CD4-positive, alpha-beta T cell (primary cell): Measurements from ENCODE around the gene HACD4. TPM values are rescaled to one million over a fixed set of nuclear protein-coding genes. Genes with fewer than 3 reads are reported as not detected.
"Not testable (repeated sequence)": the region's sequence is repeated elsewhere in the genome, so short reads cannot be mapped to it uniquely, and the experiment has no call there.

Source experiments
- ATAC-seq: fragments of 200-7000 bp; cut with Tn5 transposase; one replicate; pipeline ENCODE4 v1.10.0; 2022; ENCODE audit warnings: mild to moderate bottlenecking; ENCODE audit not compliant: poor library complexity
- CTCF ChIA-PET: fragments of 350-600 bp; sonication (Branson Sonifier 250); formaldehyde crosslinking; loops from one replicate; lab custom pipeline; 2021; ENCODE audit warnings: antibody characterized with exemption, inconsistent platforms; lab: Charles Lee
- POLR2A ChIA-PET: fragments of 350-600 bp; sonication (Branson Sonifier 250); formaldehyde crosslinking; loops from one replicate; lab custom pipeline; 2021; ENCODE audit warnings: antibody characterized with exemption, inconsistent platforms; lab: Charles Lee
- DNase-seq, 14 experiments: peaks; one replicate each; pipeline ENCODE4 v3.0.0-alpha.2; 2013 to 2020; ENCODE audit warnings: mixed read lengths in 2 of 14
- H3K27ac ChIP-seq, 2 donors: one replicate each; pipeline versions ENCODE4 v1.5.1 to v1.7.0; 2013; ENCODE audit warnings: low read length in 2 of 2, low read depth in 1 of 2, mild to moderate bottlenecking in 1 of 2
- H3K27me3 ChIP-seq, 2 experiments: 1 replicate in 1 of 2; 2 replicates in 1 of 2; pipeline versions ENCODE4 v1.6.1 to v1.7.0; 2013; ENCODE audit warnings: low read length in 2 of 2, control low read depth in 1 of 2, mild to moderate bottlenecking in 1 of 2, moderate library complexity in 1 of 2; ENCODE audit not compliant: insufficient read depth in 2 of 2, control insufficient read depth in 1 of 2
- H3K36me3 ChIP-seq: one replicate; pipeline ENCODE4 v1.6.1; 2013; ENCODE audit warnings: low read length, control low read depth; ENCODE audit not compliant: insufficient read depth
- H3K4me1 ChIP-seq: one replicate; pipeline ENCODE4 v1.6.1; 2013; ENCODE audit warnings: low read length, control low read depth; ENCODE audit not compliant: insufficient read depth
- H3K4me3 ChIP-seq: one replicate; pipeline ENCODE4 v1.5.1; 2013; ENCODE audit warnings: mild to moderate bottlenecking, low read length, moderate library complexity
- H3K9me3 ChIP-seq, 2 experiments: 1 replicate in 1 of 2; 2 replicates in 1 of 2; pipeline versions ENCODE4 v1.6.1 to v1.7.0; 2013; ENCODE audit warnings: low read length in 2 of 2, mild to moderate bottlenecking in 2 of 2, control low read depth in 1 of 2, moderate library complexity in 1 of 2; ENCODE audit not compliant: control insufficient read depth in 1 of 2, insufficient read depth in 1 of 2
- H3K27ac Mint-ChIP-seq: one replicate; pipeline ENCODE4 v1.8.0; 2020; ENCODE audit warnings: mixed read lengths
- H3K27me3 Mint-ChIP-seq: one replicate; pipeline ENCODE4 v1.8.0; 2021; ENCODE audit warnings: mixed read lengths
- H3K36me3 Mint-ChIP-seq: one replicate; pipeline ENCODE4 v1.8.0; 2021; ENCODE audit warnings: low read depth, mixed read lengths
- H3K4me1 Mint-ChIP-seq: one replicate; pipeline ENCODE4 v1.8.0; 2021; ENCODE audit warnings: low read depth, mixed read lengths
- H3K4me3 Mint-ChIP-seq: one replicate; pipeline ENCODE4 v1.8.0; 2020; ENCODE audit warnings: mild to moderate bottlenecking, mixed read lengths
- H3K9me3 Mint-ChIP-seq: one replicate; pipeline ENCODE4 v1.8.0; 2020; ENCODE audit warnings: mixed read lengths
- intact Hi-C, 2 experiments: fragments of 100-400 bp; cut with DNase I in 1 of 2; cut with micrococcal nuclease in 1 of 2; formaldehyde crosslinking; loops; one replicate each; pipeline versions ENCODE4 v1.15.1 to v1.9.0; 2023 to 2025; cut with DNase I, micrococcal nuclease
- total RNA-seq, 174 experiments: library from RNA in 2 of 174; stranded (reverse) in 2 of 174; gene quantifications; one replicate each; pipeline ENCODE4 v1.2.3 and lab custom pipeline; 2021 to 2026
- TF ChIP-seq, protein P1 (sequence below): fragments of 200-600 bp; IDR thresholded peaks from one replicate; pipeline ENCODE4 v1.8.0; 2022; ENCODE audit warnings: antibody characterized with exemption, mild to moderate bottlenecking

Gene HACD4
- total RNA-seq, 2 experiments from 2014 or later, result 5.9 to 6.5 TPM

DNA sequence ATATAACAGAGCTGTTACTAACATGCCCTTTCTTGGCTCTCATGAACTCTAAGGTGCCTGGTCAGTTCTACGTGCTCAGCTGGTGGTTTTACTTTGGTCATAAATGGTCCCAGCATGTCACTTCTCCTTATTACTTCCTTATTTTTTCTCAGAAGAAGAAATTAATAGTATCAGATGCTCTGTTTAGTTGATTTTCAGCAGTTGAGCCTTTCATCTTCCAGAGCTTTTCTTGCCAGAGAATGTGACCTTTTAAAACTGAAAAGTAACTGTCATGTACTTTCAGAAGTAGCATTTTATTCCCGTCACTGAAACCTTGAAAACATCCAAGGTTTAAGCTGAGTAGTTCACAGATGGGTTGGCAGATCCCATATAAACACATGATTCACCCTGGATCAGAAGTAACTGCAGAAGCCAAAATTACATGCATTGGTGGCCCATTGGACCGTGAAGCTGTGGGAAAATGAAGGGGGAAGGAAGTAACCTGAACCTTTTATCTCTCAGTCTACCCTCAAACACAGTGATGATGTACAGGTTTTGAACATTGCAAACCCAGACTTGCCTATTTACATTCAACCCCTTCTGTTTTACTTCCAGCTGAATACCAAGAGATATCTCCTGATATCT, 50.5 kb downstream of the HACD4 start:
- H3K27me3 Mint-ChIP-seq, result no peaks in the 10 kb centered on the region
- ATAC-seq (no peak), DNase-seq (peak in 1 of 14 experiments; percentile 28)
- TF ChIP-seq, protein P1, sequence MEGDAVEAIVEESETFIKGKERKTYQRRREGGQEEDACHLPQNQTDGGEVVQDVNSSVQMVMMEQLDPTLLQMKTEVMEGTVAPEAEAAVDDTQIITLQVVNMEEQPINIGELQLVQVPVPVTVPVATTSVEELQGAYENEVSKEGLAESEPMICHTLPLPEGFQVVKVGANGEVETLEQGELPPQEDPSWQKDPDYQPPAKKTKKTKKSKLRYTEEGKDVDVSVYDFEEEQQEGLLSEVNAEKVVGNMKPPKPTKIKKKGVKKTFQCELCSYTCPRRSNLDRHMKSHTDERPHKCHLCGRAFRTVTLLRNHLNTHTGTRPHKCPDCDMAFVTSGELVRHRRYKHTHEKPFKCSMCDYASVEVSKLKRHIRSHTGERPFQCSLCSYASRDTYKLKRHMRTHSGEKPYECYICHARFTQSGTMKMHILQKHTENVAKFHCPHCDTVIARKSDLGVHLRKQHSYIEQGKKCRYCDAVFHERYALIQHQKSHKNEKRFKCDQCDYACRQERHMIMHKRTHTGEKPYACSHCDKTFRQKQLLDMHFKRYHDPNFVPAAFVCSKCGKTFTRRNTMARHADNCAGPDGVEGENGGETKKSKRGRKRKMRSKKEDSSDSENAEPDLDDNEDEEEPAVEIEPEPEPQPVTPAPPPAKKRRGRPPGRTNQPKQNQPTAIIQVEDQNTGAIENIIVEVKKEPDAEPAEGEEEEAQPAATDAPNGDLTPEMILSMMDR, result no peak
- no peaks in the 10 kb centered on the region for H3K9me3 Mint-ChIP-seq
- no peak overlapping the region for H3K27ac ChIP-seq
- H3K36me3 ChIP-seq, result peaks cover 12% of the 10 kb centered on the region
- ChIA-PET CTCF (interaction anchor here (1.7 kb wide), 1 partner anchor 11 kb away, joined by 6 read pairs; no protein-coding TSS in a partner anchor), POLR2A (interaction anchor here (1.5 kb wide), 1 partner anchor 10 kb away, joined by 3 read pairs; no protein-coding TSS in a partner anchor)
- no peaks in the 10 kb centered on the region for H3K9me3 ChIP-seq
- intact Hi-C loops, result no loop called here
- no peak overlapping the region for H3K4me3 Mint-ChIP-seq
- no peak overlapping the region for H3K4me3 ChIP-seq
- H3K27me3 ChIP-seq, result no peaks in the 10 kb centered on the region
- no peaks in the 10 kb centered on the region for H3K4me1 Mint-ChIP-seq
- no peak overlapping the region for H3K27ac Mint-ChIP-seq
- H3K4me1 ChIP-seq, result no peaks in the 10 kb centered on the region
- H3K36me3 Mint-ChIP-seq, result peaks cover 68% of the 10 kb centered on the region

DNA sequence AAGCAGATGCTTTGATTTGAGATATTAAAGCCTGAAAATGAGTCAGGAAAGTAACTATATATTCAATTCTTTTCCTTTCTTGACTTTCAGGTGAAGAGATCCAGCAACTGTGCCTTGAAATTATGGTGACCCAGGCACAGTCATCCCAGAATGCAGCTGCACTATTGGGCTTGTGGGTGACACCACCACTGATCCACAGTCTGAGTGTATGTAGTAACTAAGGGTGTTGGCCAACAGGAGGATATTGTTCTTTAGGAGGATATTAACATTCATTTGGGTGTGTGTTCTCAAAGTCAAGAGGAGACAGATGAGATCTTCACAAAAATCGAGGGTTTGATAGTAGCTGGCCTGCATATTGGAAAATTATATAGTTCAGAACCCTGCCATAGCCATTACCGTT, 53.2 kb downstream of the HACD4 start:
- Histone ChIP-seq H3K9me3 (no peaks in the 10 kb centered on the region), H3K4me3 (no peak overlapping the region), H3K4me1 (no peaks in the 10 kb centered on the region), H3K36me3 (peaks cover 12% of the 10 kb centered on the region), H3K27me3 (no peaks in the 10 kb centered on the region), H3K27ac (no peak overlapping the region)
- TF ChIP-seq, protein P1, result no peak
- Mint-ChIP-seq H3K9me3 (no peaks in the 10 kb centered on the region), H3K27me3 (no peaks in the 10 kb centered on the region), H3K27ac (no peak overlapping the region), H3K36me3 (peaks cover 65% of the 10 kb centered on the region), H3K4me3 (no peak overlapping the region), H3K4me1 (no peaks in the 10 kb centered on the region)
- no peak for ATAC-seq
- no peak for DNase-seq
- ChIA-PET CTCF (no interaction called here), POLR2A (interaction anchor here (0.6 kb wide), 1 partner anchor 61 kb away, joined by 3 read pairs; no protein-coding TSS in a partner anchor)
- intact Hi-C loops, result no loop called here

DNA sequence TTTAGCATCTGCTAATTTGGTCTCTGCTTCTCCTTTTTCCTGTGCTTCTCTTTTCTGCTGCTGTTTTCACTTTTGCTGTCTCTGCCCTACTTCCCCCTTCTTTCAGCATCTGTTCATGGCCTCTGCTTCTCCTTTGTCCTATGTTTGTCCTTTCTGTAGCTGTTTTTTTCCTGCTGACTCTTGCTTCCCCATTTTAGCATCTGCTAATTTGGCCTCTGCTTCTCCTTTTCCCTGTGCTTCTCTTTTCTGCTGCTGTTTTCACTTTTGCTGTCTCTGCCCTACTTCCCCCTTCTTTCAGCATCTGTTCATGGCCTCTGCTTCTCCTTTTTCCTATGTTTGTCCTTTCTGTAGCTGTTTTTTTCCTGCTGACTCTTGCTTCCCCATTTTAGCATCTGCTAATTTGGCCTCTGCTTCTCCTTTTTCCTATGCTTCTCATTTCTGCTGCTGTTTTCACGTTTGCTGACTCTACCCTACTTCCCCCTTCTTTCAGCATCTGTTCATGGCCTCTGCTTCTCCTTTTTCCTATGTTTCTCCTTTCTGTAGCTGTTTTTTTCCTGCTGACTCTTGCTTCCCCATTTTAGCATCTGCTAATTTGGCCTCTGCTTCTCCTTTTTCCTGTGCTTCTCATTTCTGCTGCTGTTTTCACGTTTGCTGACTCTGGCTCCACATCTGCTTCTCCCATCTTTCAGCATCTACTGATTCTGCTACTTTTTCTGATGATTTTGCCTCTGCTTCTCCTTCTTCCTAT, 57.1 kb downstream of the HACD4 start:
- H3K4me3 Mint-ChIP-seq, H3K27me3 ChIP-seq, H3K9me3 ChIP-seq, H3K4me1 Mint-ChIP-seq, CTCF ChIA-PET, POLR2A ChIA-PET, H3K27me3 Mint-ChIP-seq, H3K36me3 ChIP-seq, H3K27ac ChIP-seq, H3K4me1 ChIP-seq, H3K4me3 ChIP-seq, DNase-seq, ATAC-seq, intact Hi-C loops, H3K9me3 Mint-ChIP-seq, H3K27ac Mint-ChIP-seq: not testable (repeated sequence)
- H3K36me3 Mint-ChIP-seq, result peaks cover 52% of the 10 kb centered on the region

DNA sequence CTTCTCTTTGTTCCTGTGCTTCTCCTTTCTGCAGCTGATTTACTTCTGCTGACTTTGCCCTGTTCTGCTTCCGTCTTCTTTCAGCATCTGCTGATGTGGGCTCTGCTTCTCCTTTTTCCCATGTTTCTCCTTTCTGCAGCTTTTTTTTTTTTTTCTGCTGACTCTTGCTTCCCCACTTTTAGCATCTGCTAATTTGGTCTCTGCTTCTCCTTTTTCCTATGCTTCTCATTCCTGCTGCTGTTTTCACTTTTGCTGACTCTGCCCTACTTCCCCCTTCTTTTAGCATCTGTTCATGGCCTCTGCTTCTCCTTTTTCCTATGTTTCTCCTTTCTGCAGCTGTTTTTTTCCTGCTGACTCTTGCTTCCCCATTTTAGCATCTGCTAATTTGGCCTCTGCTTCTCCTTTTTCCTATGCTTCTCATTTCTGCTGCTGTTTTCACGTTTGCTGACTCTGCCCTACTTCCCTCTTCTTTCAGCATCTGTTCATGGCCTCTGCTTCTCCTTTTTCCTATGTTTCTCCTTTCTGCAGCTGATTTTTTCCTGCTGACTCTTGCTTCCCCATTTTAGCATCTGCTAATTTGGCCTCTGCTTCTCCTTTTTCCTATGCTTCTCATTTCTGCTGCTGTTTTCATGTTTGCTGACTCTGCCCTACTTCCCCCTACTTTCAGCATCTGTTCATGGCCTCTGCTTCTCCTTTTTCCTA, 58.0 kb downstream of the HACD4 start:
- not testable (repeated sequence) for ATAC-seq

More for the DNA sequence above, 58.0 kb downstream of the HACD4 start:
- H3K9me3 Mint-ChIP-seq, intact Hi-C loops, H3K27ac Mint-ChIP-seq, H3K4me3 ChIP-seq, H3K4me3 Mint-ChIP-seq, H3K27me3 ChIP-seq, H3K36me3 ChIP-seq, H3K9me3 ChIP-seq, H3K4me1 Mint-ChIP-seq, CTCF ChIA-PET, H3K27ac ChIP-seq, H3K27me3 Mint-ChIP-seq, H3K4me1 ChIP-seq: not testable (repeated sequence)
- POLR2A ChIA-PET, result interaction anchor here (0.7 kb wide), 1 partner anchor 33 kb away, joined by 3 read pairs; no protein-coding TSS in a partner anchor
- peaks cover 46% of the 10 kb centered on the region for H3K36me3 Mint-ChIP-seq
- peak in 1 of 14 experiments; percentile 28 for DNase-seq
